A204.1 (cell line): ENCODE data around the gene CXCL17.

Experiments
- FAIRE-seq: peaks from 2 replicates; lab custom pipeline; 2012; peaks lifted over from hg19 to GRCh38; lab: Jason Lieb, UNC

CXCL17 gene

GRCh38 chr19:42423462-42424344, 19.0 kb downstream of the CXCL17 start:
- no peak for FAIRE-seq

- no peak for FAIRE-seq
These were observed 19.8 kb downstream of the CXCL17 start for GRCh38 chr19:42422901-42423461.

- no peak for FAIRE-seq
These were observed 20.4 kb downstream of the CXCL17 start for GRCh38 chr19:42422092-42422900.

- FAIRE-seq: no peak
These were observed 21.1 kb downstream of the CXCL17 start for GRCh38 chr19:42421591-42422031.

GRCh38 chr19:42421101-42421500, 21.6 kb downstream of the CXCL17 start:
- no peak for FAIRE-seq

GRCh38 chr19:42420055-42420544, 22.6 kb downstream of the CXCL17 start:
- FAIRE-seq: no peak

- FAIRE-seq: no peak
These were observed 23.4 kb downstream of the CXCL17 start for GRCh38 chr19:42419309-42419708.

GRCh38 chr19:42412661-42413076, 30.1 kb downstream of the CXCL17 start:
- no peak for FAIRE-seq

- FAIRE-seq: no peak
These were observed 30.5 kb downstream of the CXCL17 start for GRCh38 chr19:42412227-42412626.

- FAIRE-seq: no peak
These were observed 31.1 kb downstream of the CXCL17 start for GRCh38 chr19:42411581-42412178.

- no peak for FAIRE-seq
These were observed 32.4 kb downstream of the CXCL17 start for GRCh38 chr19:42410371-42410770.

GRCh38 chr19:42409477-42409876, 33.3 kb downstream of the CXCL17 start:
- no peak for FAIRE-seq

- no peak for FAIRE-seq
These were observed 35.0 kb downstream of the CXCL17 start for GRCh38 chr19:42407816-42408175.

GRCh38 chr19:42407085-42407815, 35.5 kb downstream of the CXCL17 start:
- no peak for FAIRE-seq

- no peak for FAIRE-seq
These were observed 36.6 kb downstream of the CXCL17 start for GRCh38 chr19:42406111-42406510.

GRCh38 chr19:42403586-42403985, 39.2 kb downstream of the CXCL17 start:
- no peak for FAIRE-seq

- FAIRE-seq: no peak
These were observed 40.2 kb downstream of the CXCL17 start for GRCh38 chr19:42402376-42403116.

- FAIRE-seq: no peak
These were observed 41.1 kb downstream of the CXCL17 start for GRCh38 chr19:42401365-42402303.

- FAIRE-seq: no peak
These were observed 42.3 kb downstream of the CXCL17 start for GRCh38 chr19:42400404-42400803.
